Measurements from ENCODE around the gene CALN1.
"Not testable (repeated sequence)": the region's sequence is repeated elsewhere in the genome, so short reads cannot be mapped to it uniquely, and the experiment has no call there.

Gene CALN1

GRCh38 chr7:72069263-72069662 is 342.9 kb downstream of the CALN1 start:
- H3K36me3 Mint-ChIP-seq (ENCODE audit: low read depth): peaks cover 18% of the 10 kb centered on the region
- no peak for DNase-seq
- no peaks in the 10 kb centered on the region for H3K4me1 Mint-ChIP-seq
- no peaks in the 10 kb centered on the region for H3K27me3 Mint-ChIP-seq (ENCODE audit: low read depth, poor library complexity)
- H3K4me3 Mint-ChIP-seq: no peak overlapping the region
- H3K27ac Mint-ChIP-seq: no peak overlapping the region
- TF ChIP-seq CTCF (IDR thresholded peaks at IDR 0.05): no peak
- H3K9me3 Mint-ChIP-seq: peaks cover 30% of the 10 kb centered on the region

GRCh38 chr7:72065764-72066163 is 346.4 kb downstream of the CALN1 start:
- H3K36me3 Mint-ChIP-seq (ENCODE audit: low read depth); H3K27me3 Mint-ChIP-seq (ENCODE audit: low read depth, poor library complexity); H3K4me3 Mint-ChIP-seq; H3K4me1 Mint-ChIP-seq; H3K27ac Mint-ChIP-seq; H3K9me3 Mint-ChIP-seq; DNase-seq: not testable (repeated sequence)

GRCh38 chr7:72064916-72065315 is 347.2 kb downstream of the CALN1 start:
- H3K36me3 Mint-ChIP-seq (ENCODE audit: low read depth): peaks cover 9% of the 10 kb centered on the region
- no peaks in the 10 kb centered on the region for H3K27me3 Mint-ChIP-seq (ENCODE audit: low read depth, poor library complexity)
- H3K4me3 Mint-ChIP-seq: no peak overlapping the region
- H3K4me1 Mint-ChIP-seq: no peaks in the 10 kb centered on the region
- H3K27ac Mint-ChIP-seq: no peak overlapping the region
- H3K9me3 Mint-ChIP-seq: peaks cover 11% of the 10 kb centered on the region
- DNase-seq: no peak
- no peak for TF ChIP-seq CTCF (IDR thresholded peaks at IDR 0.05)

- H3K4me1 Mint-ChIP-seq: no peaks in the 10 kb centered on the region
- peaks cover 9% of the 10 kb centered on the region for H3K36me3 Mint-ChIP-seq (ENCODE audit: low read depth)
- TF ChIP-seq CTCF (IDR thresholded peaks at IDR 0.05): no peak
- no peak for DNase-seq
- no peak overlapping the region for H3K4me3 Mint-ChIP-seq
- no peak overlapping the region for H3K27ac Mint-ChIP-seq
- H3K9me3 Mint-ChIP-seq: peaks cover 11% of the 10 kb centered on the region
- H3K27me3 Mint-ChIP-seq (ENCODE audit: low read depth, poor library complexity): no peaks in the 10 kb centered on the region
These were observed 348.8 kb downstream of the CALN1 start for GRCh38 chr7:72063330-72063729.

- H3K27me3 Mint-ChIP-seq (ENCODE audit: low read depth, poor library complexity): no peaks in the 10 kb centered on the region
These were observed 349.5 kb downstream of the CALN1 start for GRCh38 chr7:72062666-72063065.

GRCh38 chr7:72059925-72060324 is 352.2 kb downstream of the CALN1 start:
- no peak for DNase-seq
- H3K27me3 Mint-ChIP-seq (ENCODE audit: low read depth, poor library complexity): no peaks in the 10 kb centered on the region
- peaks cover 11% of the 10 kb centered on the region for H3K9me3 Mint-ChIP-seq
- no peaks in the 10 kb centered on the region for H3K4me1 Mint-ChIP-seq
- H3K36me3 Mint-ChIP-seq (ENCODE audit: low read depth): peaks cover 9% of the 10 kb centered on the region
- no peak overlapping the region for H3K4me3 Mint-ChIP-seq
- TF ChIP-seq CTCF (IDR thresholded peaks at IDR 0.05): no peak
- no peak overlapping the region for H3K27ac Mint-ChIP-seq

More at GRCh38 chr7:72062666-72063065, 349.5 kb downstream of the CALN1 start:
- no peak for TF ChIP-seq CTCF (IDR thresholded peaks at IDR 0.05)
- Mint-ChIP-seq H3K4me3 (no peak overlapping the region), H3K4me1 (no peaks in the 10 kb centered on the region), H3K36me3 (ENCODE audit: low read depth) (peaks cover 9% of the 10 kb centered on the region), H3K9me3 (peaks cover 11% of the 10 kb centered on the region), H3K27ac (no peak overlapping the region)
- DNase-seq: no peak
